LoVo (cell line): Measurements from ENCODE around the gene CYREN.

ENCODE experiments used
- DNase-seq: peaks from one replicate; pipeline ENCODE4 v3.0.0-alpha.2; 2016; ENCODE audit warnings: low spot score

Gene CYREN

GRCh38 chr7:135197343-135197742, 26.8 kb upstream of the CYREN start:
- no peak for DNase-seq

- DNase-seq: no peak
Observed at GRCh38 chr7:135195968-135196629, 25.6 kb upstream of the CYREN start.

- DNase-seq: no peak
Observed at GRCh38 chr7:135195156-135195555, 24.6 kb upstream of the CYREN start.

GRCh38 chr7:135194494-135195095, 24.1 kb upstream of the CYREN start:
- no peak for DNase-seq

- no peak for DNase-seq
Observed at GRCh38 chr7:135193615-135194081, 23.1 kb upstream of the CYREN start.

GRCh38 chr7:135192914-135193536, 22.5 kb upstream of the CYREN start:
- DNase-seq: no peak

GRCh38 chr7:135190703-135191102, 20.2 kb upstream of the CYREN start:
- DNase-seq: no peak

- no peak for DNase-seq
Observed at GRCh38 chr7:135189961-135190360, 19.5 kb upstream of the CYREN start.

GRCh38 chr7:135189221-135189662, 18.7 kb upstream of the CYREN start:
- DNase-seq: no peak

GRCh38 chr7:135188298-135188984, 17.9 kb upstream of the CYREN start:
- DNase-seq: no peak

GRCh38 chr7:135186841-135187253, 16.3 kb upstream of the CYREN start:
- DNase-seq: no peak

- DNase-seq: no peak
Observed at GRCh38 chr7:135186261-135186540, 15.7 kb upstream of the CYREN start.

- no peak for DNase-seq
Observed at GRCh38 chr7:135185471-135186260, 15.2 kb upstream of the CYREN start.

GRCh38 chr7:135184254-135184841, 13.8 kb upstream of the CYREN start:
- no peak for DNase-seq

GRCh38 chr7:135183478-135183877, 13.0 kb upstream of the CYREN start:
- DNase-seq: no peak

- DNase-seq: no peak
Observed at GRCh38 chr7:135181929-135182678, 11.6 kb upstream of the CYREN start.

- DNase-seq: no peak
Observed at GRCh38 chr7:135181261-135181928, 10.9 kb upstream of the CYREN start.

GRCh38 chr7:135180122-135180521, 9.6 kb upstream of the CYREN start:
- DNase-seq: no peak

- no peak for DNase-seq
Observed at GRCh38 chr7:135179321-135179925, 8.9 kb upstream of the CYREN start.

GRCh38 chr7:135178364-135178763, 7.9 kb upstream of the CYREN start:
- no peak for DNase-seq
